Progenitor cell of endocrine pancreas (in vitro differentiated cells): ENCODE measurements around the gene CDC42EP5. TPM values are rescaled to one million over a fixed set of nuclear protein-coding genes. Genes with fewer than 3 reads are reported as not detected.

ENCODE experiments used
- DNase-seq: peaks from one replicate; pipeline ENCODE4 v3.0.0; 2021; ENCODE audit warnings: low spot score; ENCODE audit not compliant: unreplicated experiment
- H3K27ac Mint-ChIP-seq: 2 replicates; pipeline ENCODE4 v1.8.0; 2021; ENCODE audit warnings: mild to moderate bottlenecking, moderate library complexity, mixed read lengths
- H3K27me3 Mint-ChIP-seq: 2 replicates; pipeline ENCODE4 v1.8.0; 2021; ENCODE audit warnings: mixed read lengths
- H3K36me3 Mint-ChIP-seq: 2 replicates; pipeline ENCODE4 v1.8.0; 2022; ENCODE audit warnings: mixed read lengths; ENCODE audit not compliant: insufficient read depth
- H3K4me1 Mint-ChIP-seq: 2 replicates; pipeline ENCODE4 v1.8.0; 2021; ENCODE audit warnings: low read depth, mixed read lengths
- H3K4me3 Mint-ChIP-seq: 2 replicates; pipeline ENCODE4 v1.8.0; 2021; ENCODE audit warnings: low read depth, mild to moderate bottlenecking, moderate library complexity, mixed read lengths
- H3K9me3 Mint-ChIP-seq: 2 replicates; pipeline ENCODE4 v1.8.0; 2021; ENCODE audit warnings: low read depth, mixed read lengths
- total RNA-seq: library from RNA; stranded (reverse); gene quantifications from 2 replicates; pipeline ENCODE4 v1.2.1, GENCODE V29; 2021
- TF ChIP-seq, protein P1 (sequence below): fragments of 200-600 bp; sonication (generic); IDR thresholded peaks from one replicate; pipeline ENCODE4 v1.5.0; 2021; ENCODE audit warnings: antibody characterized with exemption, mild to moderate bottlenecking; ENCODE audit not compliant: unreplicated experiment

CDC42EP5 gene
- total RNA-seq, 1 donor from 2014 or later, result 2.1 TPM

DNA sequence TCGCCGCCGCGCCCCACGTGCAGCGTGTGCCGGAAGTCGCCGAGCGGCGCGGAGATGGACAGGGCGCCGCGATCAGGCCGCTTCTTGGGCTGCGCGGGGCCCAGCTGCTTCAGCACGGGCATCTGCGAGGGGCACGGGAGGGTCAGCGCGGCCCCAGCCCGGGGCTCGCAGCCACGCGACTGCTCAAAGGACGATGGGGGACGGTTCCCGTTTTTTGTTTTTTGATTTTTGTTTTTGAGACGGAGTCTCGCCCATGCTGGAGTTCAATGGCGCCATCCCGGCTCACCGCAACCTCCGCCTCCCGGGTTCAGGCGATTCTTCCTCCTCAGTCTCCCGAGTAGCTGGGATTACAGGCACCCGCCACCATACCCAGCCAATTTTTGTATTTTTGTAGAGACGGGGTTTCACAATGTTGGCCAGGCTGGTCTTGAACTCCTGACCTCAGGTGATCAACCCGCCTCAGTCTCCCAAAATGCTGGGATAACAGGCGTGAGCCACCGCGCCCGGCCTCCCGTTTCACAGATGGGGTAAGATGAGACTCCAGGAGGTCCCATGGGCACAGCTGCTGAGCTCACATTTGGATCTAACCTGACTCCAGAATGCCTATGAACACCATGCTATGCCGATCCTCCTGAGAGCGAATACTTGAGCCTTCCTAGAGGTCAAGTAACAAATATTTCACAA, 7.5 kb downstream of the CDC42EP5 start:
- DNase-seq, result no peak
- Mint-ChIP-seq H3K9me3 (no peaks in the 10 kb centered on the region), H3K27me3 (peaks cover 46% of the 10 kb centered on the region), H3K4me3 (peak overlapping the region; percentile 55), H3K27ac (no peak overlapping the region), H3K36me3 (peaks cover 6% of the 10 kb centered on the region), H3K4me1 (peaks cover 7% of the 10 kb centered on the region)
- TF ChIP-seq, protein P1, sequence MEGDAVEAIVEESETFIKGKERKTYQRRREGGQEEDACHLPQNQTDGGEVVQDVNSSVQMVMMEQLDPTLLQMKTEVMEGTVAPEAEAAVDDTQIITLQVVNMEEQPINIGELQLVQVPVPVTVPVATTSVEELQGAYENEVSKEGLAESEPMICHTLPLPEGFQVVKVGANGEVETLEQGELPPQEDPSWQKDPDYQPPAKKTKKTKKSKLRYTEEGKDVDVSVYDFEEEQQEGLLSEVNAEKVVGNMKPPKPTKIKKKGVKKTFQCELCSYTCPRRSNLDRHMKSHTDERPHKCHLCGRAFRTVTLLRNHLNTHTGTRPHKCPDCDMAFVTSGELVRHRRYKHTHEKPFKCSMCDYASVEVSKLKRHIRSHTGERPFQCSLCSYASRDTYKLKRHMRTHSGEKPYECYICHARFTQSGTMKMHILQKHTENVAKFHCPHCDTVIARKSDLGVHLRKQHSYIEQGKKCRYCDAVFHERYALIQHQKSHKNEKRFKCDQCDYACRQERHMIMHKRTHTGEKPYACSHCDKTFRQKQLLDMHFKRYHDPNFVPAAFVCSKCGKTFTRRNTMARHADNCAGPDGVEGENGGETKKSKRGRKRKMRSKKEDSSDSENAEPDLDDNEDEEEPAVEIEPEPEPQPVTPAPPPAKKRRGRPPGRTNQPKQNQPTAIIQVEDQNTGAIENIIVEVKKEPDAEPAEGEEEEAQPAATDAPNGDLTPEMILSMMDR, result no peak

DNA sequence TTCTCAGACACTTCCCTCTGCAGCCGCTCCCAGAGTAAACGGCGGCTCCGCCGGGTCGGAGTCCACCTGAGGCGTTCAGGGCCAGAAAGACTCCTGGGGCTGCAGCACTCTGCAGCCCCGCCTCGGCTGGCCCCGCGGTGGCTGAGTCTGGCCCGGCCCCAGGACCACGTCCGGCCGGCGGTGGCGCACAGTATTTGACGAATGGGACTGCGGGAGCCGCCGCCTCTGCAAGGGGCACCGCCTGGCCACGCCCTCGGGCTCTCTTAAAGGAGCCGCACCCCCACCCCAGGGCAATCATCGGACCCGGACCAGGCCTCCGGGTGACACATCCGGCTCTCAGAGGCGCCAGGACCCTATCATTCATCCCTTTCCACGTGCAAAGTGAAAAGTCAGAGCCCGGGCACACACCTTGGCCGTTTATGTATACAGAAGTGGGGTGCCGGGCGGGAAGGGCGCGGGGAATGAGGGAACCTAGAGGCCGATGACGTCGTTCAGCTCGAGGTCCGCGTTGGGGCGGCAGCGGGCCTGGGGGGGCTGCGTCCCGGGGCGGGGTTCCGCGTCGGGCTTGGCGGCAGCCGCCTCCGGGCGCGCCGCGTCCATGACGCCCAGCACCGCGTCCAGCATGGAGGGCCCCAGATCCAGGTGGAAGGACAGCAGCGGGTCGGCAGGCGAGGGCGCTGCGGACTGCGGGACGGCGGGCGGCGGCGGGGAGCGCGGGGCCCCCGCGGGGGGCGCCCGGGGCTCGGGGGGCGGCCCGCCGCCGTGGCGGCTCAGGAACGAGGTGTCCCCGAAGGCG, 8.3 kb downstream of the CDC42EP5 start:
- Mint-ChIP-seq H3K4me3 (peak overlapping the region; percentile 71), H3K36me3 (peaks cover 6% of the 10 kb centered on the region), H3K9me3 (no peaks in the 10 kb centered on the region), H3K27ac (peak overlapping the region; percentile 91), H3K4me1 (peaks cover 7% of the 10 kb centered on the region), H3K27me3 (peaks cover 38% of the 10 kb centered on the region)
- peak; percentile 72 for DNase-seq
- TF ChIP-seq, protein P1, result no peak

DNA sequence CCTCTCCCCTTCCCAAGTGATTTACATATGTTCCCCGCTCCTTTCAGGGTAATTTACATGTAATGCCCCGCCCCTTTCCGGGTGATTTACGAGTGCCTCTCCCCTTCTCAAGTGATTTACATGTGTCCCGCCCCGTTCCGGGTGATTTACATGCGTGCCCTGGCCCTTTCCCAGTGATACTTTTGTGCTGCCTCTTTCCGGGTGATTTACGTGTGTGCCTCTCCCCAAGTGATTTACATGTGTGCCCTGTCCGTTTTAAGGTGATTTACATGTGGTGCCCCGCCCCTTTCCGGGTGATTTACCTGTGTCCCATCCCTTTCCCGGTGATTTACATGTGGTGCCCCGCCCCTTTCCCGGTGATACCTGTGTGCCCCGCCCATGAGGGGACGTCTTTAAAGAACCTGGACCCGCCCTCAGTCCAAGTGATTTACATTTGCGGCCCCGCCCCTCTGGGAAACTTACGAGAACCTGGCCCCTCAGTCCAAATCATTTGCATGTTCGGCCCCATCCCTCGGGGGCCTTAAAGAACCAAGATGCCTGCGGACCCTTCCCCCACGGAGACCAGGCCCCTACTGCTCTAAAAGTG, 9.0 kb downstream of the CDC42EP5 start:
- TF ChIP-seq, protein P1, result no peak
- H3K4me1 Mint-ChIP-seq, result peaks cover 7% of the 10 kb centered on the region
- peak overlapping the region; percentile 71 for H3K4me3 Mint-ChIP-seq
- DNase-seq, result peak; percentile 68
- no peaks in the 10 kb centered on the region for H3K9me3 Mint-ChIP-seq
- peaks cover 32% of the 10 kb centered on the region for H3K27me3 Mint-ChIP-seq
- peaks cover 10% of the 10 kb centered on the region for H3K36me3 Mint-ChIP-seq
- H3K27ac Mint-ChIP-seq, result peak overlapping the region; percentile 91

DNA sequence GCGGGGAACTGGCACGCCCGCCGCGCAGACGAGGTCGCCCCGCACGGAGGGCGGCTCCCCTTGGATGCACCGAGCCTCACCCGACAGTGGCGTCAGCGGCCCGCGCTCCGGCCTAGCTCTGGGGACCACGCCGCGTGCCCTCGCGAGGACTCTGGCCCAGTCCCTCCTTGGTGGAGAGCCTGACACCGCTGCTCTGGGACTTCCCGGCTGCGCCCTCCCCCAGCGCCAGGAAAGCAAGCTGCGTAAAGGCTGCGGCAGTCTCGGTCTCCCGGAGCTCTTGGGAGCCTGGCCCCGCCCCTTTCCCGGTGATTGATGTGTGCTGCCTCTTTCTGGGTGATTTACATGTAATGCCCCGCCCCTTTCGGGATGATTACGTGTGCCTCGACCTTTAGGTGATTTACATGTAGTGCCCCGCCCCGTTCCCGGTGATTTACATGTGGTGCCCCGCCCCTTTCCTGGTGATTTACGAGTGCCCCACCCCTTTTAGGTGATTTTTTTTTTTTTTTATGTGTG, 9.5 kb downstream of the CDC42EP5 start, which contains the start of gene LENG9:
Gene LENG9 (minus strand): TSS at position 248 of the 513 bp plus-strand sequence. CDS start 252 bp downstream, outside the sequence.
- Mint-ChIP-seq H3K4me1 (peaks cover 7% of the 10 kb centered on the region), H3K36me3 (peaks cover 15% of the 10 kb centered on the region), H3K9me3 (no peaks in the 10 kb centered on the region), H3K27ac (peak within 1 kb of the TSS; percentile 91), H3K4me3 (peak within 1 kb of the TSS; percentile 71), H3K27me3 (peaks cover 27% of the 10 kb centered on the region)
- peak; percentile 69 for DNase-seq
- TF ChIP-seq, protein P1, result no peak
